H1 (cell line): ENCODE results near the gene COL25A1. TPM values are rescaled to one million over a fixed set of nuclear protein-coding genes. Genes with fewer than 3 reads are reported as not detected.
"Not testable (repeated sequence)": the region's sequence is repeated elsewhere in the genome, so short reads cannot be mapped to it uniquely, and the experiment has no call there.

Experiments used
- CTCF ChIA-PET: fragments of 300-600 bp; sonication (Branson Sonifier 250); formaldehyde crosslinking; loops from one replicate; lab custom pipeline; 2021; ENCODE audit not compliant: partially characterized antibody; lab: Charles Lee
- POLR2A ChIA-PET: fragments of 300-600 bp; sonication (Branson Sonifier 250); formaldehyde crosslinking; loops from one replicate; lab custom pipeline; 2021; ENCODE audit warnings: inconsistent platforms; ENCODE audit not compliant: partially characterized antibody; lab: Charles Lee
- DNase-seq, 2 experiments: peaks; one replicate each; pipeline versions ENCODE4 v3.0.0 to v3.0.0-alpha.2; 2010 to 2022; ENCODE audit warnings: low spot score in 2 of 2, low read depth in 1 of 2, mixed read lengths in 1 of 2
- FAIRE-seq: peaks from 2 replicates; lab custom pipeline; 2011; peaks lifted over from hg19 to GRCh38; lab: Jason Lieb, UNC
- H2AFZ ChIP-seq: 2 replicates; pipeline ENCODE4 v1.8.1; 2012; ENCODE audit warnings: low read length, inconsistent platforms
- H2AK5ac ChIP-seq: 2 replicates; pipeline ENCODE4 v1.6.1; 2013; ENCODE audit warnings: low read depth, low read length
- H2BK120ac ChIP-seq: replicated peaks from 2 replicates; pipeline ENCODE3; 2013; ENCODE audit warnings: low read depth, low read length, inconsistent platforms
- H2BK12ac ChIP-seq: 2 replicates; pipeline ENCODE4 v1.6.1; 2013; ENCODE audit warnings: low read depth, low read length
- H2BK15ac ChIP-seq: 2 replicates; pipeline ENCODE4 v1.6.1; 2013; ENCODE audit warnings: low read length
- H2BK20ac ChIP-seq: 2 replicates; pipeline ENCODE4 v1.6.1; 2013; ENCODE audit warnings: low read length
- H2BK5ac ChIP-seq: 2 replicates; pipeline ENCODE4 v1.6.1; 2013; ENCODE audit warnings: low read depth, low read length
- H3K14ac ChIP-seq: 2 replicates; pipeline ENCODE4 v1.6.1; 2013; ENCODE audit warnings: inconsistent platforms; ENCODE audit not compliant: insufficient read length
- H3K18ac ChIP-seq: 2 replicates; pipeline ENCODE4 v1.6.1; 2013; ENCODE audit warnings: low read length; ENCODE audit errors: extremely low read depth
- H3K23ac ChIP-seq: 2 replicates; pipeline ENCODE4 v1.6.1; 2013; ENCODE audit warnings: inconsistent platforms; ENCODE audit not compliant: insufficient read length
- H3K23me2 ChIP-seq: 2 replicates; pipeline ENCODE4 v1.6.1; 2013; ENCODE audit warnings: low read depth, low read length
- H3K27ac ChIP-seq: 2 replicates; pipeline ENCODE4 v1.6.1; 2011; ENCODE audit warnings: low read depth, low read length, inconsistent platforms
- H3K27me3 ChIP-seq, 4 experiments: replicated peaks in 1 of 4; 1 replicate in 1 of 4; 2 replicates in 3 of 4; pipeline versions ENCODE4 v1.6.1 to v1.8.1; 2011 to 2013; ENCODE audit warnings: low read length in 3 of 4, mild to moderate bottlenecking in 3 of 4, inconsistent platforms in 2 of 4, mixed read lengths in 2 of 4, moderate library complexity in 1 of 4; ENCODE audit not compliant: control insufficient read depth in 3 of 4, insufficient read depth in 3 of 4; ENCODE audit errors: extremely low read depth in 1 of 4
- H3K36me3 ChIP-seq, 4 experiments: 2 replicates each; pipeline versions ENCODE4 v1.6.1 to v1.8.1; 2011 to 2013; ENCODE audit warnings: mild to moderate bottlenecking in 4 of 4, low read length in 3 of 4, moderate library complexity in 2 of 4, control low read depth in 1 of 4, inconsistent platforms in 1 of 4; ENCODE audit not compliant: insufficient read depth in 4 of 4, control insufficient read depth in 2 of 4
- H3K4ac ChIP-seq: replicated peaks from 2 replicates; pipeline ENCODE3; 2013; ENCODE audit warnings: low read length, low read depth, mixed read lengths, inconsistent platforms; ENCODE audit not compliant: insufficient read length
- H3K4me1 ChIP-seq, 4 experiments: replicated peaks in 1 of 4; 1 replicate in 1 of 4; 2 replicates in 3 of 4; pipeline versions ENCODE4 v1.6.1 to v1.8.1; 2011 to 2013; ENCODE audit warnings: low read length in 3 of 4, inconsistent platforms in 2 of 4, mixed read lengths in 1 of 4; ENCODE audit not compliant: insufficient read depth in 4 of 4, control insufficient read depth in 3 of 4
- H3K4me2 ChIP-seq, 2 experiments: 2 replicates each; pipeline versions ENCODE4 v1.6.1 to v1.8.1; 2011 to 2013; ENCODE audit warnings: low read depth in 2 of 2, low read length in 2 of 2, control low read depth in 1 of 2, inconsistent platforms in 1 of 2, mild to moderate bottlenecking in 1 of 2; ENCODE audit not compliant: insufficient read depth in 1 of 2
- H3K4me3 ChIP-seq, 4 experiments: fragments of 200-600, 300-600 bp in 1 of 4; sonication (generic), shearing (Covaris generic), sonication (Bioruptor Twin) in 1 of 4; 2 replicates each; pipeline versions ENCODE4 v1.5.1 to v1.8.1; 2011 to 2016; ENCODE audit warnings: low read length in 4 of 4, low read depth in 3 of 4, control low read depth in 2 of 4, inconsistent platforms in 2 of 4, mild to moderate bottlenecking in 2 of 4, mixed read lengths in 1 of 4, moderate library complexity in 1 of 4; ENCODE audit not compliant: insufficient read depth in 2 of 4; ENCODE audit errors: extremely low read depth in 1 of 4
- H3K56ac ChIP-seq: replicated peaks from 2 replicates; pipeline ENCODE3; 2013; ENCODE audit warnings: low read depth, mild to moderate bottlenecking, mixed read lengths, low read length, inconsistent platforms; ENCODE audit not compliant: insufficient read length
- H3K79me1 ChIP-seq: 2 replicates; pipeline ENCODE4 v1.6.1; 2013; ENCODE audit warnings: low read depth, low read length, control low read depth
- H3K79me2 ChIP-seq, 2 experiments: 2 replicates each; pipeline versions ENCODE4 v1.6.1 to v1.8.1; 2012 to 2013; ENCODE audit warnings: low read length in 2 of 2, mild to moderate bottlenecking in 2 of 2, inconsistent platforms in 1 of 2; ENCODE audit not compliant: insufficient read depth in 2 of 2, control insufficient read depth in 1 of 2
- H3K9ac ChIP-seq, 4 experiments: replicated peaks in 1 of 4; 1 replicate in 1 of 4; 2 replicates in 3 of 4; pipeline versions ENCODE4 v1.6.1 to v1.8.1; 2011 to 2013; ENCODE audit warnings: low read depth in 3 of 4, low read length in 3 of 4, control low read depth in 2 of 4, mild to moderate bottlenecking in 2 of 4, moderate library complexity in 2 of 4, inconsistent platforms in 1 of 4; ENCODE audit errors: extremely low read depth in 1 of 4
- H3K9me3 ChIP-seq, 2 experiments: 2 replicates each; pipeline versions ENCODE4 v1.6.1 to v1.8.1; 2012 to 2013; ENCODE audit warnings: mild to moderate bottlenecking in 2 of 2, moderate library complexity in 2 of 2, control low read depth in 1 of 2, inconsistent platforms in 1 of 2, low read depth in 1 of 2, low read length in 1 of 2, mixed read lengths in 1 of 2; ENCODE audit not compliant: insufficient read depth in 2 of 2
- H4K20me1 ChIP-seq, 2 experiments: replicated peaks in 1 of 2; 2 replicates each; pipeline versions ENCODE3 to v1.8.1; 2011 to 2013; ENCODE audit warnings: inconsistent platforms in 2 of 2, low read length in 2 of 2, mild to moderate bottlenecking in 1 of 2; ENCODE audit not compliant: insufficient read depth in 2 of 2, control insufficient read depth in 1 of 2
- H4K5ac ChIP-seq: 2 replicates; pipeline ENCODE4 v1.6.1; 2013; ENCODE audit warnings: low read length, low read depth, mixed read lengths, inconsistent platforms; ENCODE audit not compliant: insufficient read length
- H4K8ac ChIP-seq: 2 replicates; pipeline ENCODE4 v1.8.0; 2013; ENCODE audit warnings: mild to moderate bottlenecking, moderate library complexity, low read length, inconsistent platforms; ENCODE audit not compliant: insufficient read depth; ENCODE audit errors: extremely low read depth
- H4K91ac ChIP-seq: replicated peaks from 2 replicates; pipeline ENCODE3; 2013; ENCODE audit warnings: low read length, mixed read lengths, inconsistent platforms; ENCODE audit not compliant: insufficient read length
- RAD21 ChIP-seq, 2 experiments: IDR thresholded peaks in 1 of 2; conservative IDR thresholded peaks in 1 of 2; 2 replicates each; pipeline ENCODE4 v1.6.1; 2011; ENCODE audit warnings: low read depth in 2 of 2, low read length in 2 of 2, improper control_type of control experiment in 1 of 2, inconsistent platforms in 1 of 2, mild to moderate bottlenecking in 1 of 2, moderate library complexity in 1 of 2
- whole genome bisulfite sequencing, 2 experiments: shearing (Covaris generic) in 1 of 2; methylation state at CpG; one replicate each; pipeline versions ENCODE4 v1.1.6 to v1.1.7; 2013 to 2015; ENCODE audit warnings: low lambda C conversion rate in 2 of 2, mixed read lengths in 2 of 2, inconsistent platforms in 1 of 2, low coverage in 1 of 2, missing lambda C conversion rate in 1 of 2; ENCODE audit not compliant: insufficient replicate concordance in 2 of 2, insufficient coverage in 1 of 2, insufficient read length in 1 of 2; ENCODE audit errors: extremely low coverage in 1 of 2, missing lambda C conversion rate in 1 of 2; 5-methylcytosine and 5-hydroxymethylcytosine counted together
- polyA plus RNA-seq, 7 experiments: library from polyadenylated mRNA; depleted of rRNA in 3 of 7; stranded (reverse) in 5 of 7; unstranded in 2 of 7; fragments of >200 nt in 5 of 7; fragments of 200-250 nt in 2 of 7; gene quantifications; 1 replicate in 5 of 7; 2 replicates in 1 of 7; 4 replicates in 1 of 7; pipeline versions ENCODE4 v1.2.1 to v1.2.3, GENCODE V29; 2011 to 2013; ENCODE audit warnings: missing spikeins in 2 of 7, mixed read lengths in 2 of 7
- total RNA-seq: library from RNA; stranded (reverse); fragmentation: NEBNext Ultra II Directional; extraction: Animal tissue kit (Norgen Biotek cat#: 25700); gene quantifications from 2 replicates; pipeline ENCODE4 v1.2.1, GENCODE V29; 2021

Gene COL25A1
- total and polyA plus RNA-seq, 2 of the 8 experiments (the other 6 are each of a cell fraction or from before 2014, with no cell fraction given) = 1.1 to 8.3 TPM

DNA sequence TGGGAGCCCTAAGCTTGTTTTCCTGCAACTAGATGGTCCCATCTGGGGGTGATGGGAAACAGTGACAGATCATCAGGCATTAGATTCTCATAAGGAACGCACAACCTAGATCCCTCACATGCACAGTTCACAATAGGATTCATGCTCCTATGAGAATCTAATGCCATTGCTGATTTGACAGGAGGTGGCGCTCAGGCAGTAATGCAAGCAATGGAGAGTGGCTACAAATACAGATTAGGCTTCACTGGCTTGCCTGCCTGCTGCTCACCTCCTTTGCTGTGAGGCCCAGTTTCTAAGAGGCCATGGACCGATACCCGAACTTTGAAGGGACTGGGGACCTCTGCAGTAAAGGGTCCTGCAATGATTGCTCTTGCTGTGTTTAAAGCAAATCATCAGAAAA, 225.7 kb downstream of the COL25A1 start:
- not testable (repeated sequence) for H2AFZ ChIP-seq, H3K4ac ChIP-seq, H2BK5ac ChIP-seq, H3K79me1 ChIP-seq, H3K36me3 ChIP-seq, H3K27me3 ChIP-seq, H3K56ac ChIP-seq, H3K4me1 ChIP-seq, H2BK20ac ChIP-seq, H3K4me2 ChIP-seq, H4K5ac ChIP-seq
- peaks cover 8 to 18% of the 10 kb centered on the region in 2 experiments; a peak in 3 of 4 replicates for H3K9me3 ChIP-seq
- TF ChIP-seq RAD21 (IDR thresholded peaks at IDR 0.05 in 1 of 2, conservative IDR thresholded peaks at IDR 0.05 in 1 of 2; ENCODE audit: low read depth in 2 of 2, low read length in 2 of 2) = peak in 1 of 2 experiments; percentile 19; a peak in 1 of 4 replicates
- TF ChIP-seq, all 59 proteins: peak for 1; not testable (repeated sequence) for 58
- H2BK120ac ChIP-seq, FAIRE-seq, H3K79me2 ChIP-seq, H3K23me2 ChIP-seq, H4K20me1 ChIP-seq, H4K8ac ChIP-seq, DNase-seq, H2BK15ac ChIP-seq, H2AK5ac ChIP-seq, H3K27ac ChIP-seq, H3K18ac ChIP-seq, H3K4me3 ChIP-seq, POLR2A ChIA-PET, H3K14ac ChIP-seq, H2BK12ac ChIP-seq, H3K9ac ChIP-seq, H3K23ac ChIP-seq, H4K91ac ChIP-seq: not testable (repeated sequence)
- 94% methylated on average over 4 of the region's 4 CpGs; no CpG with 5 or more reads in 1 of the 2 experiments for WGBS, 2 experiments
- CTCF ChIA-PET = interaction anchor here (0.6 to 1.4 kb wide), 4 partner anchors 31 to 222 kb away, joined by 3 read pairs; no protein-coding TSS in a partner anchor
